Upper lobe of right lung (tissue), 1 donor: ENCODE results near the gene ADGRV1. TPM values are rescaled to one million over a fixed set of nuclear protein-coding genes. Genes with fewer than 3 reads are reported as not detected.
"Not testable (repeated sequence)": the region's sequence is repeated elsewhere in the genome, so short reads cannot be mapped to it uniquely, and the experiment has no call there.

Experiments used
- ATAC-seq: fragments of 200-7000 bp; cut with Tn5 transposase; one replicate; pipeline ENCODE4 v1.9.1; 2020; ENCODE audit warnings: mild to moderate bottlenecking, moderate library complexity
- DNase-seq: peaks from one replicate; pipeline ENCODE4 v3.0.0-alpha.2; 2020
- H3K27ac ChIP-seq: fragments of 200-600 bp; one replicate; pipeline ENCODE4 v1.8.0; 2022
- H3K27me3 ChIP-seq: fragments of 200-600 bp; one replicate; pipeline ENCODE4 v1.8.0; 2022; ENCODE audit warnings: mild to moderate bottlenecking
- H3K36me3 ChIP-seq: fragments of 200-600 bp; one replicate; pipeline ENCODE4 v1.8.0; 2022
- H3K4me1 ChIP-seq: fragments of 200-600 bp; one replicate; pipeline ENCODE4 v1.8.0; 2022
- H3K4me3 ChIP-seq: fragments of 200-600 bp; one replicate; pipeline ENCODE4 v1.8.0; 2022; ENCODE audit warnings: mild to moderate bottlenecking
- H3K9me3 ChIP-seq: fragments of 200-600 bp; one replicate; pipeline ENCODE4 v1.8.0; 2022
- CTCF ChIP-seq: fragments of 200-600 bp; IDR thresholded peaks from one replicate; pipeline ENCODE4 v1.8.0; 2022; ENCODE audit warnings: antibody characterized with exemption
- intact Hi-C: fragments of 100-400 bp; cut with DNase I; formaldehyde crosslinking; loops from one replicate; pipeline ENCODE4 v1.11.0; 2022
- total RNA-seq: library from RNA; stranded (reverse); fragmentation: NEBNext Ultra II Directional; extraction: Animal tissue kit (Norgen Biotek cat#: 25700); gene quantifications from one replicate; pipeline ENCODE4 v1.2.1, GENCODE V29; 2021
- donor health status: DM: no; HTN: yes; CAD: no; lungs with severe emphysema.

The ADGRV1 gene
- total RNA-seq, 1 donor from 2014 or later: 47.1 TPM

- no peak for TF ChIP-seq CTCF
- no peak for ATAC-seq
- H3K27ac ChIP-seq: no peak overlapping the region
- no peaks in the 10 kb centered on the region for H3K4me1 ChIP-seq
- H3K9me3 ChIP-seq: peaks cover 6% of the 10 kb centered on the region
- no peak for DNase-seq
- no peak overlapping the region for H3K4me3 ChIP-seq
- H3K27me3 ChIP-seq: no peaks in the 10 kb centered on the region
- intact Hi-C loops: no loop called here
- H3K36me3 ChIP-seq: no peaks in the 10 kb centered on the region
Observed at GRCh38 chr5:90575712-90576111, 17.1 kb downstream of the ADGRV1 start.

GRCh38 chr5:90576566-90576965 is 18.0 kb downstream of the ADGRV1 start:
- H3K4me3 ChIP-seq, H3K27ac ChIP-seq, DNase-seq, H3K4me1 ChIP-seq, intact Hi-C loops, H3K36me3 ChIP-seq, H3K27me3 ChIP-seq, ATAC-seq, H3K9me3 ChIP-seq: not testable (repeated sequence)

GRCh38 chr5:90579905-90580304 is 21.3 kb downstream of the ADGRV1 start:
- not testable (repeated sequence) for ATAC-seq

GRCh38 chr5:90581956-90582355 is 23.4 kb downstream of the ADGRV1 start:
- Histone ChIP-seq H3K36me3 (no peaks in the 10 kb centered on the region), H3K4me3 (no peak overlapping the region), H3K4me1 (no peaks in the 10 kb centered on the region), H3K27me3 (no peaks in the 10 kb centered on the region), H3K9me3 (peaks cover 6% of the 10 kb centered on the region), H3K27ac (no peak overlapping the region)
- intact Hi-C loops: no loop called here
- ATAC-seq: no peak
- DNase-seq: no peak
- TF ChIP-seq CTCF: no peak

More at GRCh38 chr5:90579905-90580304, 21.3 kb downstream of the ADGRV1 start:
- H3K9me3 ChIP-seq, H3K4me1 ChIP-seq, H3K27ac ChIP-seq, DNase-seq, H3K4me3 ChIP-seq, H3K27me3 ChIP-seq, intact Hi-C loops, H3K36me3 ChIP-seq: not testable (repeated sequence)

- Histone ChIP-seq H3K9me3 (no peaks in the 10 kb centered on the region), H3K4me3 (no peak overlapping the region), H3K27me3 (no peaks in the 10 kb centered on the region), H3K27ac (no peak overlapping the region), H3K36me3 (no peaks in the 10 kb centered on the region), H3K4me1 (no peaks in the 10 kb centered on the region)
- intact Hi-C loops: no loop called here
- no peak for DNase-seq
- no peak for TF ChIP-seq CTCF
- no peak for ATAC-seq
Observed at GRCh38 chr5:90585337-90585986, 26.9 kb downstream of the ADGRV1 start.

- DNase-seq (no peak), ATAC-seq (no peak)
- H3K4me1 ChIP-seq: no peaks in the 10 kb centered on the region
- H3K36me3 ChIP-seq: no peaks in the 10 kb centered on the region
- no peak for TF ChIP-seq CTCF
- no peak overlapping the region for H3K4me3 ChIP-seq
- intact Hi-C loops: no loop called here
- no peaks in the 10 kb centered on the region for H3K9me3 ChIP-seq
- H3K27ac ChIP-seq: no peak overlapping the region
- H3K27me3 ChIP-seq: no peaks in the 10 kb centered on the region
Observed at GRCh38 chr5:90586469-90586868, 27.9 kb downstream of the ADGRV1 start.

GRCh38 chr5:90590170-90590569 is 31.6 kb downstream of the ADGRV1 start:
- H3K9me3 ChIP-seq: no peaks in the 10 kb centered on the region
- no peaks in the 10 kb centered on the region for H3K36me3 ChIP-seq
- H3K4me1 ChIP-seq: no peaks in the 10 kb centered on the region
- no peak overlapping the region for H3K4me3 ChIP-seq
- no peak overlapping the region for H3K27ac ChIP-seq
- intact Hi-C loops: no loop called here
- DNase-seq: no peak
- no peaks in the 10 kb centered on the region for H3K27me3 ChIP-seq
- no peak for ATAC-seq
- no peak for TF ChIP-seq CTCF

- intact Hi-C loops, H3K9me3 ChIP-seq, ATAC-seq, H3K36me3 ChIP-seq, DNase-seq, H3K4me3 ChIP-seq, H3K27me3 ChIP-seq, H3K4me1 ChIP-seq, H3K27ac ChIP-seq: not testable (repeated sequence)
Observed at GRCh38 chr5:90593083-90593482, 34.5 kb downstream of the ADGRV1 start.

GRCh38 chr5:90595766-90596165 is 37.2 kb downstream of the ADGRV1 start:
- H3K4me1 ChIP-seq, H3K9me3 ChIP-seq, H3K27me3 ChIP-seq, DNase-seq, H3K27ac ChIP-seq, intact Hi-C loops, ATAC-seq, H3K36me3 ChIP-seq, H3K4me3 ChIP-seq: not testable (repeated sequence)
